CD4-positive, alpha-beta memory T cell (primary cell): ENCODE data around the gene ZC3H12C. TPM values are rescaled to one million over a fixed set of nuclear protein-coding genes. Genes with fewer than 3 reads are reported as not detected.
A peak's percentile ranks its signal among the peaks of the same experiment; 100 is the strongest.

Experiments
- CTCF ChIA-PET: fragments of 350-600 bp; sonication (Branson Sonifier 250); formaldehyde crosslinking; loops from one replicate; lab custom pipeline; 2021; ENCODE audit warnings: inconsistent platforms; ENCODE audit not compliant: partially characterized antibody; lab: Charles Lee
- POLR2A ChIA-PET: fragments of 350-600 bp; sonication (Branson Sonifier 250); formaldehyde crosslinking; loops from one replicate; lab custom pipeline; 2021; ENCODE audit not compliant: partially characterized antibody; lab: Charles Lee
- DNase-seq, 5 donors: peaks; one replicate each; pipeline versions ENCODE4 v3.0.0 to v3.0.0-alpha.2; 2020 to 2022; ENCODE audit warnings: mixed read lengths in 1 of 5
- H3K27ac ChIP-seq: one replicate; pipeline ENCODE4 v1.7.0; 2013; ENCODE audit warnings: low read depth, low read length
- H3K27me3 ChIP-seq: 2 replicates; pipeline ENCODE4 v1.7.0; 2013; ENCODE audit warnings: mild to moderate bottlenecking, low read length, moderate library complexity; ENCODE audit not compliant: insufficient read depth
- H3K36me3 ChIP-seq: 2 replicates; pipeline ENCODE4 v1.7.0; 2013; ENCODE audit warnings: mild to moderate bottlenecking, low read length, moderate library complexity; ENCODE audit not compliant: insufficient read depth
- H3K4me1 ChIP-seq: 2 replicates; pipeline ENCODE4 v1.7.0; 2013; ENCODE audit warnings: mild to moderate bottlenecking, low read length, moderate library complexity; ENCODE audit not compliant: insufficient read depth
- H3K4me3 ChIP-seq, 2 donors: one replicate each; pipeline ENCODE4 v1.7.0; 2013; ENCODE audit warnings: low read length in 2 of 2, mild to moderate bottlenecking in 1 of 2
- H3K9me3 ChIP-seq, 2 donors: one replicate each; pipeline ENCODE4 v1.7.0; 2013; ENCODE audit warnings: low read length in 2 of 2, control low read depth in 1 of 2; ENCODE audit not compliant: control insufficient read depth in 1 of 2
- H3K27ac Mint-ChIP-seq, 7 donors: one replicate each; pipeline ENCODE4 v1.8.0; 2020 to 2021; ENCODE audit warnings: mixed read lengths in 7 of 7, mild to moderate bottlenecking in 6 of 7, inconsistent platforms in 3 of 7, moderate library complexity in 3 of 7
- H3K27me3 Mint-ChIP-seq, 2 donors: one replicate each; pipeline ENCODE4 v1.8.0; 2020 to 2021; ENCODE audit warnings: mixed read lengths in 2 of 2
- H3K36me3 Mint-ChIP-seq, 2 donors: one replicate each; pipeline ENCODE4 v1.8.0; 2020 to 2021; ENCODE audit warnings: mixed read lengths in 2 of 2, inconsistent platforms in 1 of 2, mild to moderate bottlenecking in 1 of 2
- H3K4me1 Mint-ChIP-seq, 4 donors: one replicate each; pipeline ENCODE4 v1.8.0; 2020 to 2021; ENCODE audit warnings: mixed read lengths in 4 of 4, mild to moderate bottlenecking in 1 of 4
- H3K4me3 Mint-ChIP-seq, 8 donors: one replicate each; pipeline ENCODE4 v1.8.0; 2020 to 2021; ENCODE audit warnings: mixed read lengths in 8 of 8, mild to moderate bottlenecking in 7 of 8, moderate library complexity in 6 of 8, inconsistent platforms in 3 of 8
- H3K9me3 Mint-ChIP-seq, 8 donors: one replicate each; pipeline ENCODE4 v1.8.0; 2020 to 2021; ENCODE audit warnings: mixed read lengths in 8 of 8, mild to moderate bottlenecking in 5 of 8, inconsistent platforms in 3 of 8, moderate library complexity in 1 of 8
- intact Hi-C: fragments of 100-400 bp; cut with micrococcal nuclease; formaldehyde crosslinking; loops from one replicate; pipeline ENCODE4 v1.15.1; 2023
- polyA plus RNA-seq, 2 donors: library from polyadenylated mRNA; unstranded; fragments of 300-500 nt; fragmentation: Illumina TruSeq; gene quantifications; one replicate each; pipeline ENCODE4 v1.2.3, GENCODE V29; 2021
- total RNA-seq, 2 experiments: library from RNA; stranded (reverse); gene quantifications; one replicate each; pipeline ENCODE4 v1.2.3, GENCODE V29; 2021

Gene ZC3H12C
- total and polyA plus RNA-seq, 4 experiments from 2014 or later, result 0.17 TPM; not detected in 2

- peak overlapping the region in 1 of 8 donors; percentile 18 for H3K4me3 Mint-ChIP-seq
- no peaks in the 10 kb centered on the region for H3K36me3 Mint-ChIP-seq
- H3K4me1 Mint-ChIP-seq, result peaks cover 6 to 7% (median 6%) of the 10 kb centered on the region in 4 donors
- no peaks in the 10 kb centered on the region for H3K9me3 Mint-ChIP-seq
- Histone ChIP-seq H3K4me1 (no peaks in the 10 kb centered on the region), H3K36me3 (no peaks in the 10 kb centered on the region), H3K9me3 (no peaks in the 10 kb centered on the region), H3K27me3 (no peaks in the 10 kb centered on the region), H3K4me3 (no peak overlapping the region), H3K27ac (no peak overlapping the region)
- intact Hi-C loops, result no loop called here
- ChIA-PET CTCF (interaction anchor here (1.2 to 3.0 kb wide), 8 partner anchors 9 to 258 kb away, joined by 3 to 8 read pairs (median 6); no protein-coding TSS in a partner anchor), POLR2A (no interaction called here)
- DNase-seq, result no peak
- H3K27me3 Mint-ChIP-seq, result peaks cover 1 to 6% of the 10 kb centered on the region in 2 donors
- H3K27ac Mint-ChIP-seq, result no peak overlapping the region
Measured at GRCh38 chr11:110174645-110175310, 81.6 kb downstream of the ZC3H12C start.

GRCh38 chr11:110176366-110177085 is 83.3 kb downstream of the ZC3H12C start:
- Mint-ChIP-seq H3K36me3 (no peaks in the 10 kb centered on the region), H3K9me3 (no peaks in the 10 kb centered on the region), H3K27ac (peak overlapping the region in 1 of 7 donors; percentile 30), H3K4me1 (peaks cover 6 to 7% (median 6%) of the 10 kb centered on the region in 4 donors), H3K27me3 (peaks cover 1 to 6% of the 10 kb centered on the region in 2 donors), H3K4me3 (no peak overlapping the region)
- POLR2A ChIA-PET, result no interaction called here
- Histone ChIP-seq H3K4me1 (no peaks in the 10 kb centered on the region), H3K36me3 (no peaks in the 10 kb centered on the region), H3K27me3 (no peaks in the 10 kb centered on the region), H3K27ac (no peak overlapping the region), H3K9me3 (no peaks in the 10 kb centered on the region), H3K4me3 (no peak overlapping the region)
- intact Hi-C loops, result no loop called here
- CTCF ChIA-PET, result interaction anchor here (1.8 to 3.0 kb wide), 2 partner anchors 11 to 12 kb away, joined by 6 to 8 read pairs; no protein-coding TSS in a partner anchor
- DNase-seq, result no peak

- CTCF ChIA-PET, result interaction anchor here (1.1 kb wide), 1 partner anchor 256 kb away, joined by 3 read pairs; no protein-coding TSS in a partner anchor
- H3K36me3 ChIP-seq, result no peaks in the 10 kb centered on the region
- intact Hi-C loops, result no loop called here
Measured at GRCh38 chr11:110177086-110177456, 83.9 kb downstream of the ZC3H12C start.

GRCh38 chr11:110179064-110179463 is 85.9 kb downstream of the ZC3H12C start:
- Mint-ChIP-seq H3K4me3 (no peak overlapping the region), H3K27me3 (peaks cover 0 to 3% of the 10 kb centered on the region in 2 donors), H3K36me3 (no peaks in the 10 kb centered on the region), H3K9me3 (no peaks in the 10 kb centered on the region), H3K27ac (no peak overlapping the region), H3K4me1 (peaks cover 2 to 3% (median 3%) of the 10 kb centered on the region in 4 donors)
- Histone ChIP-seq H3K9me3 (no peaks in the 10 kb centered on the region), H3K27ac (no peak overlapping the region), H3K4me1 (no peaks in the 10 kb centered on the region), H3K27me3 (no peaks in the 10 kb centered on the region), H3K4me3 (no peak overlapping the region), H3K36me3 (no peaks in the 10 kb centered on the region)
- CTCF ChIA-PET, result no interaction called here
- intact Hi-C loops, result no loop called here
- no peak for DNase-seq
- POLR2A ChIA-PET, result no interaction called here

More at GRCh38 chr11:110177086-110177456, 83.9 kb downstream of the ZC3H12C start:
- Mint-ChIP-seq H3K27me3 (peaks cover 1 to 6% of the 10 kb centered on the region in 2 donors), H3K4me3 (no peak overlapping the region), H3K9me3 (no peaks in the 10 kb centered on the region), H3K27ac (peak overlapping the region in 1 of 7 donors; percentile 30), H3K4me1 (peaks cover 6 to 7% (median 6%) of the 10 kb centered on the region in 4 donors), H3K36me3 (no peaks in the 10 kb centered on the region)
- no peaks in the 10 kb centered on the region for H3K9me3 ChIP-seq
- no peak for DNase-seq
- H3K27me3 ChIP-seq, result no peaks in the 10 kb centered on the region
- no peaks in the 10 kb centered on the region for H3K4me1 ChIP-seq
- no peak overlapping the region for H3K27ac ChIP-seq
- H3K4me3 ChIP-seq, result no peak overlapping the region
- POLR2A ChIA-PET, result no interaction called here

GRCh38 chr11:110182886-110183285 is 89.7 kb downstream of the ZC3H12C start:
- Mint-ChIP-seq H3K36me3 (no peaks in the 10 kb centered on the region), H3K4me1 (no peaks in the 10 kb centered on the region), H3K27ac (no peak overlapping the region), H3K9me3 (no peaks in the 10 kb centered on the region), H3K27me3 (peaks cover 1 to 6% of the 10 kb centered on the region in 2 donors), H3K4me3 (no peak overlapping the region)
- no peak overlapping the region for H3K4me3 ChIP-seq
- ChIA-PET POLR2A (no interaction called here), CTCF (interaction anchor here (1.4 kb wide), 1 partner anchor 16 kb away, joined by 3 read pairs; no protein-coding TSS in a partner anchor)
- DNase-seq, result no peak
- intact Hi-C loops, result no loop called here
- no peaks in the 10 kb centered on the region for H3K4me1 ChIP-seq
- no peaks in the 10 kb centered on the region for H3K9me3 ChIP-seq
- no peak overlapping the region for H3K27ac ChIP-seq
- no peaks in the 10 kb centered on the region for H3K27me3 ChIP-seq
- no peaks in the 10 kb centered on the region for H3K36me3 ChIP-seq

- CTCF ChIA-PET, result interaction anchor here (1.0 kb wide), 1 partner anchor 18 kb away, joined by 3 read pairs; no protein-coding TSS in a partner anchor
- intact Hi-C loops, result no loop called here
- no peaks in the 10 kb centered on the region for H3K27me3 ChIP-seq
Measured at GRCh38 chr11:110184456-110184855, 91.3 kb downstream of the ZC3H12C start.

GRCh38 chr11:110185121-110185591 is 92.0 kb downstream of the ZC3H12C start:
- Mint-ChIP-seq H3K36me3 (no peaks in the 10 kb centered on the region), H3K27ac (no peak overlapping the region), H3K27me3 (peaks cover 4 to 6% of the 10 kb centered on the region in 2 donors), H3K9me3 (no peaks in the 10 kb centered on the region), H3K4me3 (no peak overlapping the region), H3K4me1 (no peaks in the 10 kb centered on the region)
- POLR2A ChIA-PET, result no interaction called here
- Histone ChIP-seq H3K4me3 (no peak overlapping the region), H3K9me3 (no peaks in the 10 kb centered on the region), H3K36me3 (no peaks in the 10 kb centered on the region), H3K4me1 (no peaks in the 10 kb centered on the region), H3K27ac (no peak overlapping the region), H3K27me3 (no peaks in the 10 kb centered on the region)
- intact Hi-C loops, result no loop called here
- CTCF ChIA-PET, result interaction anchor here (1.0 to 1.5 kb wide), 3 partner anchors 13 to 19 kb away, joined by 3 to 4 read pairs (median 3); no protein-coding TSS in a partner anchor
- no peak for DNase-seq

More at GRCh38 chr11:110184456-110184855, 91.3 kb downstream of the ZC3H12C start:
- Mint-ChIP-seq H3K27me3 (peaks cover 2 to 6% of the 10 kb centered on the region in 2 donors), H3K4me3 (no peak overlapping the region), H3K36me3 (no peaks in the 10 kb centered on the region), H3K9me3 (no peaks in the 10 kb centered on the region), H3K4me1 (no peaks in the 10 kb centered on the region), H3K27ac (no peak overlapping the region)
- Histone ChIP-seq H3K36me3 (no peaks in the 10 kb centered on the region), H3K4me3 (no peak overlapping the region), H3K27ac (no peak overlapping the region), H3K9me3 (no peaks in the 10 kb centered on the region), H3K4me1 (no peaks in the 10 kb centered on the region)
- DNase-seq, result no peak
- POLR2A ChIA-PET, result no interaction called here
